ENCODE measurements around the gene GRM8. TPM values are rescaled to one million over a fixed set of nuclear protein-coding genes. Genes with fewer than 3 reads are reported as not detected.

Gene GRM8
- total and polyA plus RNA-seq, 10 of the 15 experiments (the other 5 are each of a cell fraction or from before 2014, with no cell fraction given): 0.33 to 7.1 (median 0.45) TPM; not detected in 2

- no peak for TF ChIP-seq SP1 (IDR thresholded peaks at IDR 0.05; ENCODE audit: low read depth, low read length)
- TF ChIP-seq CTCF (IDR thresholded peaks at IDR 0.05 in 2 of 3, conservative IDR thresholded peaks at IDR 0.05 in 1 of 3; ENCODE audit: control insufficient read depth in 2 of 3, extremely low read depth in 1 of 3, insufficient read depth in 1 of 3, low read depth in 3 of 3, low read length in 3 of 3): peak; percentile 39 to 55 (median 40); a peak in 5 of 6 replicates
Measured at GRCh38 chr7:127158659-127159058, 94.1 kb downstream of the GRM8 start (continued).

GRCh38 chr7:127154958-127155357, 97.8 kb downstream of the GRM8 start:
- H3K27me3 ChIP-seq (replicated peaks in 1 of 2; ENCODE audit: control insufficient read depth in 2 of 2, insufficient read depth in 2 of 2, low read length in 1 of 2): no peaks in the 10 kb centered on the region
- no peaks in the 10 kb centered on the region for H3K4me1 ChIP-seq (ENCODE audit: control insufficient read depth, insufficient read depth, low read length)
- DNase-seq (ENCODE audit: low read depth, low spot score) (no peak), FAIRE-seq (no peak), ATAC-seq (no peak)
- H3K79me2 ChIP-seq (ENCODE audit: control insufficient read depth, insufficient read depth, low read length): no peaks in the 10 kb centered on the region
- H3K4me3 ChIP-seq: no peak overlapping the region
- ChIA-PET SMC1A (ENCODE audit: uncharacterized antibody, unreplicated experiment) (no interaction called here), CTCF (no interaction called here), RAD21 (ENCODE audit: unreplicated experiment) (no interaction called here), POLR2A (no interaction called here)
- no peak overlapping the region for H3K4me2 ChIP-seq (ENCODE audit: control insufficient read depth, insufficient read depth)
- no peaks in the 10 kb centered on the region for H3K36me3 ChIP-seq (ENCODE audit: control insufficient read depth in 2 of 2, insufficient read depth in 2 of 2, low read length in 1 of 2)
- H4K20me1 ChIP-seq (ENCODE audit: control insufficient read depth, insufficient read depth): no peaks in the 10 kb centered on the region
- no peak overlapping the region for H3K27ac ChIP-seq (ENCODE audit: control insufficient read depth, insufficient read depth)
- TF ChIP-seq RAD21 (IDR thresholded peaks at IDR 0.05; ENCODE audit: insufficient read depth, low read depth, low read length) (no peak), FOXM1 (IDR thresholded peaks at IDR 0.05; ENCODE audit: low read depth, low read length) (no peak), NFXL1 (IDR thresholded peaks at IDR 0.05; ENCODE audit: borderline replicate concordance) (no peak), RFX5 (IDR thresholded peaks at IDR 0.05; ENCODE audit: low read depth, low read length) (no peak), ZNF207 (IDR thresholded peaks at IDR 0.05; ENCODE audit: borderline replicate concordance) (no peak), CREM (IDR thresholded peaks at IDR 0.05; ENCODE audit: low read depth) (no peak), PAX5 (IDR thresholded peaks at IDR 0.05; ENCODE audit: borderline replicate concordance, low read depth, low read length) (no peak), NFIC (IDR thresholded peaks at IDR 0.05; ENCODE audit: low read depth, low read length) (no peak)
- BruUV-seq (replicated peaks): no TSS peak
- 1% methylated on average over 4 of the region's 4 CpGs for WGBS (ENCODE audit: insufficient coverage, insufficient replicate concordance, low lambda C conversion rate, missing lambda C conversion rate)
- no peak overlapping the region for H2AFZ ChIP-seq (ENCODE audit: control insufficient read depth, low read depth, low read length)
- in situ Hi-C loops (cut with MboI): no loop called here
- intact Hi-C loops (cut with micrococcal nuclease; ENCODE audit: unreplicated experiment): loop anchor here (10.0 kb wide), 1 partner anchor 350 kb away; no protein-coding TSS in a partner anchor
- H3K9ac ChIP-seq (ENCODE audit: control insufficient read depth, insufficient read depth, low read length): no peak overlapping the region
- H3K9me3 ChIP-seq (replicated peaks; ENCODE audit: control insufficient read depth, insufficient read depth, low read length): no peaks in the 10 kb centered on the region

All from GM12878 (cell line).